H1 (cell line): ENCODE results near the gene FRY. TPM values are rescaled to one million over a fixed set of nuclear protein-coding genes. Genes with fewer than 3 reads are reported as not detected.

Experiments
- CTCF ChIA-PET: fragments of 300-600 bp; sonication (Branson Sonifier 250); formaldehyde crosslinking; loops from one replicate; lab custom pipeline; 2021; ENCODE audit not compliant: partially characterized antibody; lab: Charles Lee
- POLR2A ChIA-PET: fragments of 300-600 bp; sonication (Branson Sonifier 250); formaldehyde crosslinking; loops from one replicate; lab custom pipeline; 2021; ENCODE audit warnings: inconsistent platforms; ENCODE audit not compliant: partially characterized antibody; lab: Charles Lee
- DNase-seq, 2 experiments: peaks; one replicate each; pipeline versions ENCODE4 v3.0.0 to v3.0.0-alpha.2; 2010 to 2022; ENCODE audit warnings: low spot score in 2 of 2, low read depth in 1 of 2, mixed read lengths in 1 of 2
- FAIRE-seq: peaks from 2 replicates; lab custom pipeline; 2011; peaks lifted over from hg19 to GRCh38; lab: Jason Lieb, UNC
- H2AFZ ChIP-seq: 2 replicates; pipeline ENCODE4 v1.8.1; 2012; ENCODE audit warnings: low read length, inconsistent platforms
- H2AK5ac ChIP-seq: 2 replicates; pipeline ENCODE4 v1.6.1; 2013; ENCODE audit warnings: low read depth, low read length
- H2BK120ac ChIP-seq: replicated peaks from 2 replicates; pipeline ENCODE3; 2013; ENCODE audit warnings: low read depth, low read length, inconsistent platforms
- H2BK12ac ChIP-seq: 2 replicates; pipeline ENCODE4 v1.6.1; 2013; ENCODE audit warnings: low read depth, low read length
- H2BK15ac ChIP-seq: 2 replicates; pipeline ENCODE4 v1.6.1; 2013; ENCODE audit warnings: low read length
- H2BK20ac ChIP-seq: 2 replicates; pipeline ENCODE4 v1.6.1; 2013; ENCODE audit warnings: low read length
- H2BK5ac ChIP-seq: 2 replicates; pipeline ENCODE4 v1.6.1; 2013; ENCODE audit warnings: low read depth, low read length
- H3K14ac ChIP-seq: 2 replicates; pipeline ENCODE4 v1.6.1; 2013; ENCODE audit warnings: inconsistent platforms; ENCODE audit not compliant: insufficient read length
- H3K18ac ChIP-seq: 2 replicates; pipeline ENCODE4 v1.6.1; 2013; ENCODE audit warnings: low read length; ENCODE audit errors: extremely low read depth
- H3K23ac ChIP-seq: 2 replicates; pipeline ENCODE4 v1.6.1; 2013; ENCODE audit warnings: inconsistent platforms; ENCODE audit not compliant: insufficient read length
- H3K23me2 ChIP-seq: 2 replicates; pipeline ENCODE4 v1.6.1; 2013; ENCODE audit warnings: low read depth, low read length
- H3K27ac ChIP-seq: 2 replicates; pipeline ENCODE4 v1.6.1; 2011; ENCODE audit warnings: low read depth, low read length, inconsistent platforms
- H3K27me3 ChIP-seq, 4 experiments: replicated peaks in 1 of 4; 1 replicate in 1 of 4; 2 replicates in 3 of 4; pipeline versions ENCODE4 v1.6.1 to v1.8.1; 2011 to 2013; ENCODE audit warnings: low read length in 3 of 4, mild to moderate bottlenecking in 3 of 4, inconsistent platforms in 2 of 4, mixed read lengths in 2 of 4, moderate library complexity in 1 of 4; ENCODE audit not compliant: control insufficient read depth in 3 of 4, insufficient read depth in 3 of 4; ENCODE audit errors: extremely low read depth in 1 of 4
- H3K36me3 ChIP-seq, 4 experiments: 2 replicates each; pipeline versions ENCODE4 v1.6.1 to v1.8.1; 2011 to 2013; ENCODE audit warnings: mild to moderate bottlenecking in 4 of 4, low read length in 3 of 4, moderate library complexity in 2 of 4, control low read depth in 1 of 4, inconsistent platforms in 1 of 4; ENCODE audit not compliant: insufficient read depth in 4 of 4, control insufficient read depth in 2 of 4
- H3K4ac ChIP-seq: replicated peaks from 2 replicates; pipeline ENCODE3; 2013; ENCODE audit warnings: low read length, low read depth, mixed read lengths, inconsistent platforms; ENCODE audit not compliant: insufficient read length
- H3K4me1 ChIP-seq, 4 experiments: replicated peaks in 1 of 4; 1 replicate in 1 of 4; 2 replicates in 3 of 4; pipeline versions ENCODE4 v1.6.1 to v1.8.1; 2011 to 2013; ENCODE audit warnings: low read length in 3 of 4, inconsistent platforms in 2 of 4, mixed read lengths in 1 of 4; ENCODE audit not compliant: insufficient read depth in 4 of 4, control insufficient read depth in 3 of 4
- H3K4me2 ChIP-seq, 2 experiments: 2 replicates each; pipeline versions ENCODE4 v1.6.1 to v1.8.1; 2011 to 2013; ENCODE audit warnings: low read depth in 2 of 2, low read length in 2 of 2, control low read depth in 1 of 2, inconsistent platforms in 1 of 2, mild to moderate bottlenecking in 1 of 2; ENCODE audit not compliant: insufficient read depth in 1 of 2
- H3K4me3 ChIP-seq, 4 experiments: fragments of 200-600, 300-600 bp in 1 of 4; sonication (generic), shearing (Covaris generic), sonication (Bioruptor Twin) in 1 of 4; 2 replicates each; pipeline versions ENCODE4 v1.5.1 to v1.8.1; 2011 to 2016; ENCODE audit warnings: low read length in 4 of 4, low read depth in 3 of 4, control low read depth in 2 of 4, inconsistent platforms in 2 of 4, mild to moderate bottlenecking in 2 of 4, mixed read lengths in 1 of 4, moderate library complexity in 1 of 4; ENCODE audit not compliant: insufficient read depth in 2 of 4; ENCODE audit errors: extremely low read depth in 1 of 4
- H3K56ac ChIP-seq: replicated peaks from 2 replicates; pipeline ENCODE3; 2013; ENCODE audit warnings: low read depth, mild to moderate bottlenecking, mixed read lengths, low read length, inconsistent platforms; ENCODE audit not compliant: insufficient read length
- H3K79me1 ChIP-seq: 2 replicates; pipeline ENCODE4 v1.6.1; 2013; ENCODE audit warnings: low read depth, low read length, control low read depth
- H3K79me2 ChIP-seq, 2 experiments: 2 replicates each; pipeline versions ENCODE4 v1.6.1 to v1.8.1; 2012 to 2013; ENCODE audit warnings: low read length in 2 of 2, mild to moderate bottlenecking in 2 of 2, inconsistent platforms in 1 of 2; ENCODE audit not compliant: insufficient read depth in 2 of 2, control insufficient read depth in 1 of 2
- H3K9ac ChIP-seq, 4 experiments: replicated peaks in 1 of 4; 1 replicate in 1 of 4; 2 replicates in 3 of 4; pipeline versions ENCODE4 v1.6.1 to v1.8.1; 2011 to 2013; ENCODE audit warnings: low read depth in 3 of 4, low read length in 3 of 4, control low read depth in 2 of 4, mild to moderate bottlenecking in 2 of 4, moderate library complexity in 2 of 4, inconsistent platforms in 1 of 4; ENCODE audit errors: extremely low read depth in 1 of 4
- H3K9me3 ChIP-seq, 2 experiments: 2 replicates each; pipeline versions ENCODE4 v1.6.1 to v1.8.1; 2012 to 2013; ENCODE audit warnings: mild to moderate bottlenecking in 2 of 2, moderate library complexity in 2 of 2, control low read depth in 1 of 2, inconsistent platforms in 1 of 2, low read depth in 1 of 2, low read length in 1 of 2, mixed read lengths in 1 of 2; ENCODE audit not compliant: insufficient read depth in 2 of 2
- H4K20me1 ChIP-seq, 2 experiments: replicated peaks in 1 of 2; 2 replicates each; pipeline versions ENCODE3 to v1.8.1; 2011 to 2013; ENCODE audit warnings: inconsistent platforms in 2 of 2, low read length in 2 of 2, mild to moderate bottlenecking in 1 of 2; ENCODE audit not compliant: insufficient read depth in 2 of 2, control insufficient read depth in 1 of 2
- H4K5ac ChIP-seq: 2 replicates; pipeline ENCODE4 v1.6.1; 2013; ENCODE audit warnings: low read length, low read depth, mixed read lengths, inconsistent platforms; ENCODE audit not compliant: insufficient read length
- H4K8ac ChIP-seq: 2 replicates; pipeline ENCODE4 v1.8.0; 2013; ENCODE audit warnings: mild to moderate bottlenecking, moderate library complexity, low read length, inconsistent platforms; ENCODE audit not compliant: insufficient read depth; ENCODE audit errors: extremely low read depth
- H4K91ac ChIP-seq: replicated peaks from 2 replicates; pipeline ENCODE3; 2013; ENCODE audit warnings: low read length, mixed read lengths, inconsistent platforms; ENCODE audit not compliant: insufficient read length
- ASH2L ChIP-seq: fragments of 200-600, 300-600 bp; sonication (generic); IDR thresholded peaks from one replicate; pipeline ENCODE4 v1.7.1; 2017; ENCODE audit warnings: low read length
- CHD1 ChIP-seq: IDR thresholded peaks from 2 replicates; pipeline ENCODE4 v1.6.1; 2012; ENCODE audit warnings: low read depth, low read length, improper control_type of control experiment
- MAFK ChIP-seq: IDR thresholded peaks from 2 replicates; pipeline ENCODE4 v1.6.1; 2012; ENCODE audit warnings: low read depth, mild to moderate bottlenecking, improper control_type of control experiment, low read length
- RAD21 ChIP-seq, 2 experiments: IDR thresholded peaks in 1 of 2; conservative IDR thresholded peaks in 1 of 2; 2 replicates each; pipeline ENCODE4 v1.6.1; 2011; ENCODE audit warnings: low read depth in 2 of 2, low read length in 2 of 2, improper control_type of control experiment in 1 of 2, inconsistent platforms in 1 of 2, mild to moderate bottlenecking in 1 of 2, moderate library complexity in 1 of 2
- RNF2 ChIP-seq: fragments of 200-900, 300-1000 bp; sonication (generic); IDR thresholded peaks from 2 replicates; pipeline ENCODE4 v1.7.1; 2016; ENCODE audit warnings: borderline replicate concordance, low read depth, mild to moderate bottlenecking, antibody characterized with exemption, low read length; ENCODE audit not compliant: poor library complexity, severe bottlenecking; ENCODE audit errors: missing control alignments
- WGBS, 2 experiments: shearing (Covaris generic) in 1 of 2; methylation state at CpG; one replicate each; pipeline versions ENCODE4 v1.1.6 to v1.1.7; 2013 to 2015; ENCODE audit warnings: low lambda C conversion rate in 2 of 2, mixed read lengths in 2 of 2, inconsistent platforms in 1 of 2, low coverage in 1 of 2, missing lambda C conversion rate in 1 of 2; ENCODE audit not compliant: insufficient replicate concordance in 2 of 2, insufficient coverage in 1 of 2, insufficient read length in 1 of 2; ENCODE audit errors: extremely low coverage in 1 of 2, missing lambda C conversion rate in 1 of 2; 5-methylcytosine and 5-hydroxymethylcytosine counted together
- polyA plus RNA-seq, 7 experiments: library from polyadenylated mRNA; depleted of rRNA in 3 of 7; stranded (reverse) in 5 of 7; unstranded in 2 of 7; fragments of >200 nt in 5 of 7; fragments of 200-250 nt in 2 of 7; gene quantifications; 1 replicate in 5 of 7; 2 replicates in 1 of 7; 4 replicates in 1 of 7; pipeline versions ENCODE4 v1.2.1 to v1.2.3, GENCODE V29; 2011 to 2013; ENCODE audit warnings: missing spikeins in 2 of 7, mixed read lengths in 2 of 7
- total RNA-seq: library from RNA; stranded (reverse); fragmentation: NEBNext Ultra II Directional; extraction: Animal tissue kit (Norgen Biotek cat#: 25700); gene quantifications from 2 replicates; pipeline ENCODE4 v1.2.1, GENCODE V29; 2021

FRY gene
- total and polyA plus RNA-seq, 2 of the 8 experiments (the other 6 are each of a cell fraction or from before 2014, with no cell fraction given): 4.3 to 9.2 TPM

DNA sequence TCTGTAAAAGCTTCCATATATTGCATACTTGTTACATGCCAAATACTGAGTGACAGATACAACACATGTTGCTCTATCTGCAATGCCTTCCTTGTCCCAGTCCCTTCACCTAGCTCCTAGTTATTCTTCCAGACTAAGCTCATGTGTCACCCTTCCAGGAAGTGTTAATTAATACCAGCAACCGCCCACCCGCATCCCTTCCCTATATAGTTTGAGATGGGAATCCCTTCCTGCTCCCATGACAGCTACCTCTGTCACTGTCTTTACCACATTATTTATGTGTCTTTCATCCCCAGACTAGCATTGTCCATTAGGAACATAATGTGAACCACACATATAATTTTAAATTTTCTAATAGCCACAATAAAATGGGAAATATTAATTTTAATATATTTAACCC is 49.5 kb upstream of the FRY start:
- Histone ChIP-seq H2BK5ac (no peak overlapping the region), H3K56ac (no peak overlapping the region), H4K8ac (no peak overlapping the region), H3K79me1 (no peaks in the 10 kb centered on the region), H3K23me2 (no peaks in the 10 kb centered on the region), H3K4me2 (no peak overlapping the region), H4K5ac (no peak overlapping the region), H3K79me2 (no peaks in the 10 kb centered on the region), H3K14ac (no peak overlapping the region), H2BK20ac (no peak overlapping the region), H4K91ac (no peak overlapping the region), H3K27ac (no peak overlapping the region), H2AFZ (no peak overlapping the region), H3K4me1 (peaks cover 0 to 3% (median under 1%) of the 10 kb centered on the region in 4 experiments; a peak in 2 of 7 replicates), H3K27me3 (peaks cover 0 to 1% (median 0%) of the 10 kb centered on the region in 4 experiments; a peak in 1 of 7 replicates), H2BK120ac (no peak overlapping the region), H3K4ac (no peak overlapping the region), H3K9me3 (no peaks in the 10 kb centered on the region), H4K20me1 (no peaks in the 10 kb centered on the region), H2BK12ac (no peak overlapping the region), H2AK5ac (no peak overlapping the region), H3K9ac (no peak overlapping the region), H3K23ac (no peak overlapping the region), H2BK15ac (no peak overlapping the region), H3K4me3 (no peak overlapping the region), H3K18ac (no peak overlapping the region), H3K36me3 (no peaks in the 10 kb centered on the region)
- WGBS, 2 experiments: 91% methylated on average over 2 of the region's 2 CpGs; no CpG with 5 or more reads in 1 of the 2 experiments
- CTCF ChIA-PET: no interaction called here
- no peak for DNase-seq
- TF ChIP-seq MAFK: no peak
- no peak for TF ChIP-seq RNF2
- no peak for TF ChIP-seq CHD1
- TF ChIP-seq ASH2L: no peak
- no peak for TF ChIP-seq RAD21 (IDR thresholded peaks at IDR 0.05 in 1 of 2, conservative IDR thresholded peaks at IDR 0.05 in 1 of 2; ENCODE audit: low read depth in 2 of 2, low read length in 2 of 2)
- FAIRE-seq: no peak
- POLR2A ChIA-PET: interaction anchor here (0.6 kb wide), 1 partner anchor 55 kb away, joined by 4 read pairs; no protein-coding TSS in a partner anchor
